ENCODE results near the gene IPO4. TPM values are rescaled to one million over a fixed set of nuclear protein-coding genes. Genes with fewer than 3 reads are reported as not detected.

IPO4 gene
- total and polyA plus RNA-seq, 2 of the 13 experiments (the other 11 are each of a cell fraction or from before 2014, with no cell fraction given): 39.0 to 179 TPM

- TF ChIP-seq HMG20B (CRISPR knock-in tag; conservative IDR thresholded peaks at IDR 0.05): peak; percentile 75
- TF ChIP-seq HMGXB3 (CRISPR knock-in tag; IDR thresholded peaks at IDR 0.05; ENCODE audit: borderline replicate concordance): peak; percentile 88
- peak; percentile 98 for TF ChIP-seq MXD4 (CRISPR knock-in tag; IDR thresholded peaks at IDR 0.05)
- TF ChIP-seq ZNF691 (CRISPR knock-in tag; IDR thresholded peaks at IDR 0.05; ENCODE audit: borderline replicate concordance, low read depth): peak; percentile 72
- TF ChIP-seq MTERF4 (CRISPR knock-in tag; IDR thresholded peaks at IDR 0.05): no peak
- no peak for TF ChIP-seq JUNB (CRISPR knock-in tag; IDR thresholded peaks at IDR 0.05; ENCODE audit: borderline replicate concordance)
- peak; percentile 11; the same call in 1 of the 2 replicates for TF ChIP-seq TFAP4 (IDR thresholded peaks at IDR 0.05; ENCODE audit: borderline replicate concordance, low read depth)
- no peak for TF ChIP-seq HNF1B (CRISPR knock-in tag; IDR thresholded peaks at IDR 0.05)
- no peak for TF ChIP-seq SATB2 (CRISPR knock-in tag; IDR thresholded peaks at IDR 0.05)
- TF ChIP-seq REXO4 (CRISPR knock-in tag; IDR thresholded peaks at IDR 0.05; ENCODE audit: borderline replicate concordance): no peak
- 0 out of 2 replicates have a peak, but pooled peaks have one; percentile 71 for TF ChIP-seq ZSCAN9 (CRISPR knock-in tag; IDR thresholded peaks at IDR 0.05; ENCODE audit: borderline replicate concordance)
- TF ChIP-seq GZF1 (CRISPR knock-in tag; IDR thresholded peaks at IDR 0.05): 0 out of 2 replicates have a peak, but pooled peaks have one; percentile 16
- TF ChIP-seq ZBTB7B (CRISPR knock-in tag; IDR thresholded peaks at IDR 0.05): peak; percentile 84
- no peak; the same call in 1 of the 2 replicates for TF ChIP-seq ZNF441 (CRISPR knock-in tag; IDR thresholded peaks at IDR 0.05; ENCODE audit: borderline replicate concordance)
- TF ChIP-seq ZNF550 (CRISPR knock-in tag; IDR thresholded peaks at IDR 0.05; ENCODE audit: borderline replicate concordance): peak; percentile 72; the same call in 1 of the 2 replicates
- TF ChIP-seq KDM1A (CRISPR knock-in tag; IDR thresholded peaks at IDR 0.05): no peak; the same call in 1 of the 2 replicates
- no peak for TF ChIP-seq HNRNPH1 (optimal IDR thresholded peaks at IDR 0.05; ENCODE audit: low read depth, low read length)
- TF ChIP-seq ZNF18 (CRISPR knock-in tag; IDR thresholded peaks at IDR 0.05; ENCODE audit: insufficient replicate concordance): no peak
Observed at GRCh38 chr14:24135834-24136683, 52.6 kb downstream of the IPO4 start, which contains the start of gene PSME1 (continued).

Measured in HepG2 (cell line).